BE2C (cell line): ENCODE data around the gene EDN3.

ENCODE experiments used
- DNase-seq: peaks from one replicate; pipeline ENCODE4 v3.0.0-alpha.2; 2020
- H3K27me3 ChIP-seq: fragments of 250-450 bp; sonication (Bioruptor Pico); 2 replicates; pipeline ENCODE4 v1.5.1; 2020; ENCODE audit warnings: mild to moderate bottlenecking
- H3K36me3 ChIP-seq: fragments of 250-450 bp; sonication (Bioruptor Pico); 2 replicates; pipeline ENCODE4 v1.5.1; 2020; ENCODE audit warnings: mild to moderate bottlenecking
- H3K4me1 ChIP-seq: fragments of 250-450 bp; sonication (Bioruptor Pico); 2 replicates; pipeline ENCODE4 v1.5.1; 2020
- H3K4me3 ChIP-seq: 2 replicates; pipeline ENCODE4 v1.5.1; 2011; ENCODE audit warnings: low read depth, low read length
- H3K9me3 ChIP-seq: fragments of 250-450 bp; sonication (Bioruptor Pico); 2 replicates; pipeline ENCODE4 v1.5.1; 2020
- CTCF ChIP-seq: IDR thresholded peaks from 2 replicates; pipeline ENCODE4 v1.5.1; 2012; ENCODE audit warnings: mild to moderate bottlenecking, low read depth, low read length

The EDN3 gene

GRCh38 chr20:59320854-59321647, 20.6 kb downstream of the EDN3 start:
- TF ChIP-seq CTCF, result no peak
- Histone ChIP-seq H3K36me3 (no peaks in the 10 kb centered on the region), H3K9me3 (no peaks in the 10 kb centered on the region), H3K4me1 (no peaks in the 10 kb centered on the region), H3K4me3 (no peak overlapping the region), H3K27me3 (no peaks in the 10 kb centered on the region)
- no peak for DNase-seq

- Histone ChIP-seq H3K4me3 (no peak overlapping the region), H3K27me3 (no peaks in the 10 kb centered on the region), H3K9me3 (no peaks in the 10 kb centered on the region), H3K4me1 (no peaks in the 10 kb centered on the region), H3K36me3 (no peaks in the 10 kb centered on the region)
- DNase-seq, result no peak
- no peak for TF ChIP-seq CTCF
These were observed 21.7 kb downstream of the EDN3 start for GRCh38 chr20:59322081-59322480.

- H3K9me3 ChIP-seq, result no peaks in the 10 kb centered on the region
- no peak for TF ChIP-seq CTCF
- H3K27me3 ChIP-seq, result no peaks in the 10 kb centered on the region
- no peaks in the 10 kb centered on the region for H3K4me1 ChIP-seq
- no peak for DNase-seq
- H3K36me3 ChIP-seq, result no peaks in the 10 kb centered on the region
- H3K4me3 ChIP-seq, result no peak overlapping the region
These were observed 22.4 kb downstream of the EDN3 start for GRCh38 chr20:59322585-59323454.

GRCh38 chr20:59323731-59324130, 23.3 kb downstream of the EDN3 start:
- DNase-seq, result no peak
- H3K36me3 ChIP-seq, result no peaks in the 10 kb centered on the region
- no peak overlapping the region for H3K4me3 ChIP-seq
- H3K9me3 ChIP-seq, result no peaks in the 10 kb centered on the region
- H3K4me1 ChIP-seq, result no peaks in the 10 kb centered on the region
- H3K27me3 ChIP-seq, result no peaks in the 10 kb centered on the region
- no peak for TF ChIP-seq CTCF

GRCh38 chr20:59324521-59325141, 24.2 kb downstream of the EDN3 start:
- H3K36me3 ChIP-seq, result no peaks in the 10 kb centered on the region
- H3K4me1 ChIP-seq, result no peaks in the 10 kb centered on the region
- DNase-seq, result no peak
- no peak for TF ChIP-seq CTCF
- no peaks in the 10 kb centered on the region for H3K27me3 ChIP-seq
- H3K4me3 ChIP-seq, result no peak overlapping the region
- no peaks in the 10 kb centered on the region for H3K9me3 ChIP-seq
